Measurements from ENCODE around the gene PGAM2.
A peak's percentile ranks its signal among the peaks of the same experiment; 100 is the strongest.

PGAM2 gene

GRCh38 chr7:44065431-44066110 is at the start of gene PGAM2:
Gene PGAM2, minus strand, starts transcription at chr7:44065567. Its CDS starts 38 bp downstream, at chr7:44065529.
- peak; percentile 78 for DNase-seq

- DNase-seq: no peak
These were observed 49.4 kb upstream of the PGAM2 start for GRCh38 chr7:44114586-44115310.

GRCh38 chr7:44113764-44114354 is 48.5 kb upstream of the PGAM2 start:
- no peak for DNase-seq

- DNase-seq: no peak
These were observed 47.8 kb upstream of the PGAM2 start for GRCh38 chr7:44112997-44113763.

GRCh38 chr7:44112231-44112996 is 47.0 kb upstream of the PGAM2 start:
- no peak for DNase-seq

- DNase-seq: no peak
These were observed 46.4 kb upstream of the PGAM2 start for GRCh38 chr7:44111761-44112160.

- no peak for DNase-seq
These were observed 45.6 kb upstream of the PGAM2 start for GRCh38 chr7:44110719-44111635.

- no peak for DNase-seq
These were observed 44.6 kb upstream of the PGAM2 start for GRCh38 chr7:44109991-44110390.

GRCh38 chr7:44108768-44109750 is 43.7 kb upstream of the PGAM2 start:
- DNase-seq: no peak

- no peak for DNase-seq
These were observed 42.8 kb upstream of the PGAM2 start for GRCh38 chr7:44107961-44108767.

GRCh38 chr7:44107116-44107960 is 42.0 kb upstream of the PGAM2 start:
- DNase-seq: no peak

GRCh38 chr7:44106311-44107065 is 41.1 kb upstream of the PGAM2 start:
- DNase-seq: no peak

GRCh38 chr7:44105832-44106231 is 40.5 kb upstream of the PGAM2 start:
- DNase-seq: no peak

GRCh38 chr7:44104860-44105771 is 39.7 kb upstream of the PGAM2 start:
- DNase-seq: peak; percentile 53

GRCh38 chr7:44103923-44104859 is 38.8 kb upstream of the PGAM2 start, which contains the start of gene AEBP1:
Gene AEBP1, plus strand, starts transcription at chr7:44104345. Its CDS starts 321 bp downstream, at chr7:44104666.
- peak; percentile 46 for DNase-seq
